K562 (cell line): ENCODE results near the gene TOR1AIP1. TPM values are rescaled to one million over a fixed set of nuclear protein-coding genes. Genes with fewer than 3 reads are reported as not detected.

Experiments
- CSDE1 ChIP-seq, 2 experiments: fragments of 450-650 bp; IDR thresholded peaks; 2 replicates each; pipeline ENCODE4 v1.6.1; 2016; ENCODE audit warnings: mild to moderate bottlenecking in 1 of 2
- DEAF1 ChIP-seq: fragments of 450-650 bp; formaldehyde crosslinking; IDR thresholded peaks from 2 replicates; pipeline ENCODE4 v1.4.0; 2020; ENCODE audit warnings: mild to moderate bottlenecking, moderate library complexity
- ETV6 ChIP-seq, 3 experiments: fragments of 150-350 bp in 1 of 3; sonication (generic) in 1 of 3; formaldehyde crosslinking in 1 of 3; IDR thresholded peaks; 2 replicates each; pipeline versions ENCODE4 v1.6.1 to v1.8.0; 2014 to 2022; ENCODE audit warnings: borderline replicate concordance in 2 of 3, low read depth in 2 of 3, antibody characterized with exemption in 1 of 3, low read length in 1 of 3, mild to moderate bottlenecking in 1 of 3, missing genetic modification reagents in 1 of 3
- GATAD2B ChIP-seq: fragments of 450-650 bp; IDR thresholded peaks from 2 replicates; pipeline ENCODE4 v1.6.1; 2017; ENCODE audit warnings: mild to moderate bottlenecking, borderline replicate concordance
- MAX ChIP-seq: sonication (generic); formaldehyde crosslinking; IDR thresholded peaks from 2 replicates; pipeline ENCODE4 v1.9.0; 2022; ENCODE audit warnings: mild to moderate bottlenecking, missing genetic modification reagents
- NEUROD1 ChIP-seq: fragments of 150-350 bp; IDR thresholded peaks from 2 replicates; pipeline ENCODE4 v1.6.1; 2014; ENCODE audit warnings: borderline replicate concordance, low read length, low read depth; ENCODE audit not compliant: partially characterized antibody
- NFRKB ChIP-seq: fragments of 450-650 bp; IDR thresholded peaks from 2 replicates; pipeline ENCODE4 v1.6.1; 2016; ENCODE audit warnings: low read depth
- POLR2A ChIP-seq: fragments of 450-650 bp; conservative IDR thresholded peaks from 2 replicates; pipeline ENCODE4 v1.6.1; 2016
- POLR3A ChIP-seq: IDR thresholded peaks from 2 replicates; pipeline ENCODE4 v1.6.1; 2011; ENCODE audit warnings: borderline replicate concordance, mild to moderate bottlenecking, moderate library complexity; ENCODE audit not compliant: insufficient read length, insufficient read depth; ENCODE audit errors: extremely low read depth
- PTBP1 ChIP-seq: fragments of 200-400 bp; formaldehyde crosslinking; IDR thresholded peaks from 2 replicates; pipeline ENCODE4 v1.6.1; 2017; ENCODE audit warnings: low read depth, low read length
- RAD51 ChIP-seq: fragments of 450-650 bp; IDR thresholded peaks from 2 replicates; pipeline ENCODE4 v1.7.1; 2016; ENCODE audit warnings: low read depth, mild to moderate bottlenecking, borderline replicate concordance
- TSC22D4 ChIP-seq: fragments of 450-650 bp; IDR thresholded peaks from 2 replicates; pipeline ENCODE4 v1.6.1; 2016; ENCODE audit warnings: missing genetic modification characterization, missing biosample characterization, control low read depth
- ZNF175 ChIP-seq: fragments of 200-800 bp; sonication (Bioruptor generic); IDR thresholded peaks from 2 replicates; pipeline ENCODE4 v1.6.1; 2016; ENCODE audit warnings: low read depth, mild to moderate bottlenecking, missing genetic modification characterization, missing compliant biosample characterization
- polyA plus RNA-seq, 8 experiments: library from polyadenylated mRNA; depleted of rRNA in 4 of 8; stranded (reverse) in 5 of 8; unstranded in 3 of 8; fragments of >200 nt; fragmentation: Nextera tagmentation in 2 of 8; fragmentation: Illumina TruSeq in 1 of 8; extraction: Ambion mirVana in 2 of 8; extraction: Trizol in 1 of 8; gene quantifications; 2 replicates each; pipeline versions ENCODE4 v1.2.1 to v1.2.3, GENCODE V29; 2011 to 2014; ENCODE audit warnings: inconsistent platforms in 1 of 8, missing spikeins in 1 of 8
- total RNA-seq, 7 experiments: library from RNA; depleted of rRNA in 6 of 7; stranded (reverse); fragments of >200 nt in 6 of 7; fragmentation: Illumina TruSeq in 2 of 7; extraction: Trizol in 2 of 7; gene quantifications; 2 replicates each; pipeline versions ENCODE4 v1.2.1 to v1.2.3, GENCODE V29; 2011 to 2021; ENCODE audit warnings: low replicate concordance in 1 of 7
- TF ChIP-seq, protein P1 (sequence below), 2 experiments: IDR thresholded peaks; 2 replicates each; pipeline ENCODE4 v1.6.1; 2012; ENCODE audit warnings: improper control_type of control experiment in 2 of 2, low read depth in 2 of 2, low read length in 2 of 2, borderline replicate concordance in 1 of 2
- TF ChIP-seq, protein P2 (sequence below): fragments of 450-650 bp; IDR thresholded peaks from 2 replicates; pipeline ENCODE4 v1.7.1; 2018; ENCODE audit warnings: mild to moderate bottlenecking, low read depth; ENCODE audit not compliant: partially characterized antibody
- TF ChIP-seq, protein P3 (sequence below): fragments of 150-350 bp; conservative IDR thresholded peaks from 2 replicates; pipeline ENCODE4 v1.6.1; 2014; ENCODE audit warnings: low read length

TOR1AIP1 gene
- total and polyA plus RNA-seq, 9 of the 15 experiments (the other 6 are each of a cell fraction or from before 2014, with no cell fraction given): 18.1 to 46.9 (median 35.5) TPM

- TF ChIP-seq, protein P1, sequence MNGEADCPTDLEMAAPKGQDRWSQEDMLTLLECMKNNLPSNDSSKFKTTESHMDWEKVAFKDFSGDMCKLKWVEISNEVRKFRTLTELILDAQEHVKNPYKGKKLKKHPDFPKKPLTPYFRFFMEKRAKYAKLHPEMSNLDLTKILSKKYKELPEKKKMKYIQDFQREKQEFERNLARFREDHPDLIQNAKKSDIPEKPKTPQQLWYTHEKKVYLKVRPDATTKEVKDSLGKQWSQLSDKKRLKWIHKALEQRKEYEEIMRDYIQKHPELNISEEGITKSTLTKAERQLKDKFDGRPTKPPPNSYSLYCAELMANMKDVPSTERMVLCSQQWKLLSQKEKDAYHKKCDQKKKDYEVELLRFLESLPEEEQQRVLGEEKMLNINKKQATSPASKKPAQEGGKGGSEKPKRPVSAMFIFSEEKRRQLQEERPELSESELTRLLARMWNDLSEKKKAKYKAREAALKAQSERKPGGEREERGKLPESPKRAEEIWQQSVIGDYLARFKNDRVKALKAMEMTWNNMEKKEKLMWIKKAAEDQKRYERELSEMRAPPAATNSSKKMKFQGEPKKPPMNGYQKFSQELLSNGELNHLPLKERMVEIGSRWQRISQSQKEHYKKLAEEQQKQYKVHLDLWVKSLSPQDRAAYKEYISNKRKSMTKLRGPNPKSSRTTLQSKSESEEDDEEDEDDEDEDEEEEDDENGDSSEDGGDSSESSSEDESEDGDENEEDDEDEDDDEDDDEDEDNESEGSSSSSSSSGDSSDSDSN (IDR thresholded peaks at IDR 0.05; ENCODE audit: borderline replicate concordance in 1 of 2, low read depth in 2 of 2, low read length in 2 of 2): peak; percentile 93 to 96
- TF ChIP-seq DEAF1 (CRISPR knock-in tag): no peak
- TF ChIP-seq NFRKB: peak; percentile 81
- peak; percentile 80 for TF ChIP-seq NEUROD1
- TF ChIP-seq, protein P2, sequence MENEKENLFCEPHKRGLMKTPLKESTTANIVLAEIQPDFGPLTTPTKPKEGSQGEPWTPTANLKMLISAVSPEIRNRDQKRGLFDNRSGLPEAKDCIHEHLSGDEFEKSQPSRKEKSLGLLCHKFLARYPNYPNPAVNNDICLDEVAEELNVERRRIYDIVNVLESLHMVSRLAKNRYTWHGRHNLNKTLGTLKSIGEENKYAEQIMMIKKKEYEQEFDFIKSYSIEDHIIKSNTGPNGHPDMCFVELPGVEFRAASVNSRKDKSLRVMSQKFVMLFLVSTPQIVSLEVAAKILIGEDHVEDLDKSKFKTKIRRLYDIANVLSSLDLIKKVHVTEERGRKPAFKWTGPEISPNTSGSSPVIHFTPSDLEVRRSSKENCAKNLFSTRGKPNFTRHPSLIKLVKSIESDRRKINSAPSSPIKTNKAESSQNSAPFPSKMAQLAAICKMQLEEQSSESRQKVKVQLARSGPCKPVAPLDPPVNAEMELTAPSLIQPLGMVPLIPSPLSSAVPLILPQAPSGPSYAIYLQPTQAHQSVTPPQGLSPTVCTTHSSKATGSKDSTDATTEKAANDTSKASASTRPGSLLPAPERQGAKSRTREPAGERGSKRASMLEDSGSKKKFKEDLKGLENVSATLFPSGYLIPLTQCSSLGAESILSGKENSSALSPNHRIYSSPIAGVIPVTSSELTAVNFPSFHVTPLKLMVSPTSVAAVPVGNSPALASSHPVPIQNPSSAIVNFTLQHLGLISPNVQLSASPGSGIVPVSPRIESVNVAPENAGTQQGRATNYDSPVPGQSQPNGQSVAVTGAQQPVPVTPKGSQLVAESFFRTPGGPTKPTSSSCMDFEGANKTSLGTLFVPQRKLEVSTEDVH: no peak
- no peak for TF ChIP-seq ZNF175 (CRISPR knock-in tag)
- TF ChIP-seq, protein P3, sequence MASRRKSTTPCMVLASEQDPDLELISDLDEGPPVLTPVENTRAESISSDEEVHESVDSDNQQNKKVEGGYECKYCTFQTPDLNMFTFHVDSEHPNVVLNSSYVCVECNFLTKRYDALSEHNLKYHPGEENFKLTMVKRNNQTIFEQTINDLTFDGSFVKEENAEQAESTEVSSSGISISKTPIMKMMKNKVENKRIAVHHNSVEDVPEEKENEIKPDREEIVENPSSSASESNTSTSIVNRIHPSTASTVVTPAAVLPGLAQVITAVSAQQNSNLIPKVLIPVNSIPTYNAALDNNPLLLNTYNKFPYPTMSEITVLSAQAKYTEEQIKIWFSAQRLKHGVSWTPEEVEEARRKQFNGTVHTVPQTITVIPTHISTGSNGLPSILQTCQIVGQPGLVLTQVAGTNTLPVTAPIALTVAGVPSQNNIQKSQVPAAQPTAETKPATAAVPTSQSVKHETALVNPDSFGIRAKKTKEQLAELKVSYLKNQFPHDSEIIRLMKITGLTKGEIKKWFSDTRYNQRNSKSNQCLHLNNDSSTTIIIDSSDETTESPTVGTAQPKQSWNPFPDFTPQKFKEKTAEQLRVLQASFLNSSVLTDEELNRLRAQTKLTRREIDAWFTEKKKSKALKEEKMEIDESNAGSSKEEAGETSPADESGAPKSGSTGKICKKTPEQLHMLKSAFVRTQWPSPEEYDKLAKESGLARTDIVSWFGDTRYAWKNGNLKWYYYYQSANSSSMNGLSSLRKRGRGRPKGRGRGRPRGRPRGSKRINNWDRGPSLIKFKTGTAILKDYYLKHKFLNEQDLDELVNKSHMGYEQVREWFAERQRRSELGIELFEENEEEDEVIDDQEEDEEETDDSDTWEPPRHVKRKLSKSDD: peak; percentile 96
- TF ChIP-seq PTBP1: no peak
- TF ChIP-seq ETV6 (IDR thresholded peaks at IDR 0.05; ENCODE audit: borderline replicate concordance in 1 of 2, low read depth in 2 of 2, low read length in 1 of 2): no peak
- peak; percentile 87; the same call in 1 of the 2 replicates for TF ChIP-seq ETV6 (CRISPR knock-in tag; IDR thresholded peaks at IDR 0.05; ENCODE audit: borderline replicate concordance)
- TF ChIP-seq TSC22D4 (tag): no peak
- no peak for TF ChIP-seq GATAD2B
- TF ChIP-seq MAX (CRISPR knock-in tag): peak; percentile 66
- TF ChIP-seq CSDE1 (IDR thresholded peaks at IDR 0.05): peak in 1 of 2 experiments; percentile 88; a peak in 1 of 4 replicates
- TF ChIP-seq RAD51: no peak
- TF ChIP-seq POLR3A: no peak
- peak; percentile 97 for TF ChIP-seq POLR2A
Measured at GRCh38 chr1:179954493-179955286, 72.6 kb downstream of the TOR1AIP1 start, which contains the start of gene CEP350 (continued).
